Activated CD4-positive, alpha-beta T cell treated with anti-CD3 and anti-CD28 coated beads, Interleukin-2, amount 50 U/mL, for 48 hours (primary cell): ENCODE data around the gene NHEJ1.

Experiments
- DNase-seq, 2 experiments: peaks; one replicate each; pipeline ENCODE4 v3.0.0-alpha.2; 2020

NHEJ1 gene

DNA sequence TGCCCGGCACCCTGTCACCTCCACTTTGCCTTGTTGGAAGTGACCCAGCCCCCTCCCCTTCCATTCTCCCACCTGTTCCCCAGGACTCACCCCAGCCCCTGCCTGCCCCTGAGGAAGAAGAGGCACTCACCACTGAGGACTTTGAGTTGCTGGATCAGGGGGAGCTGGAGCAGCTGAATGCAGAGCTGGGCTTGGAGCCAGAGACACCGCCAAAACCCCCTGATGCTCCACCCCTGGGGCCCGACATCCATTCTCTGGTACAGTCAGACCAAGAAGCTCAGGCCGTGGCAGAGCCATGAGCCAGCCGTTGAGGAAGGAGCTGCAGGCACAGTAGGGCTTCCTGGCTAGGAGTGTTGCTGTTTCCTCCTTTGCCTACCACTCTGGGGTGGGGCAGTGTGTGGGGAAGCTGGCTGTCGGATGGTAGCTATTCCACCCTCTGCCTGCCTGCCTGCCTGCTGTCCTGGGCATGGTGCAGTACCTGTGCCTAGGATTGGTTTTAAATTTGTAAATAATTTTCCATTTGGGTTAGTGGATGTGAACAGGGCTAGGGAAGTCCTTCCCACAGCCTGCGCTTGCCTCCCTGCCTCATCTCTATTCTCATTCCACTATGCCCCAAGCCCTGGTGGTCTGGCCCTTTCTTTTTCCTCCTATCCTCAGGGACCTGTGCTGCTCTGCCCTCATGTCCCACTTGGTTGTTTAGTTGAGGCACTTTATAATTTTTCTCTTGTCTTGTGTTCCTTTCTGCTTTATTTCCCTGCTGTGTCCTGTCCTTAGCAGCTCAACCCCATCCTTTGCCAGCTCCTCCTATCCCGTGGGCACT lies 21.9 kb upstream of the NHEJ1 start:
- DNase-seq, result no peak

DNA sequence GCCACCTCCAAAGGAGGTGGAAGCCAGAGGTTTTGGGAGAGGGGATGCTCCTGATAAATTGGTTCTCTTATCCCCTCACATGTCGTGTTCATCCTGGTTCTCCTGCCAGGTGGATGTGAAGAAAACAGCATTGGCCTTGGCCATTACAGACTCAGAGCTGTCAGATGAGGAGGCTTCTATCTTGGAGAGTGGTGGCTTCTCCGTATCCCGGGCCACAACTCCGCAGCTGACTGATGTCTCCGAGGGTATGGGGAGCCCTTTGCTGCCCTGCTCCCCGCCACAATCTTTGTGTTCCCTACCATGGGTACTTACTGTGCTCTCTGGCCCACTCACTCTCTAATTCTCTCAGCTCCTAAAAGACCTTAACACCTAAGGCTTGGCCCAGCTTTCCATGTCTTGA lies 20.9 kb upstream of the NHEJ1 start:
- DNase-seq, result no peak

DNA sequence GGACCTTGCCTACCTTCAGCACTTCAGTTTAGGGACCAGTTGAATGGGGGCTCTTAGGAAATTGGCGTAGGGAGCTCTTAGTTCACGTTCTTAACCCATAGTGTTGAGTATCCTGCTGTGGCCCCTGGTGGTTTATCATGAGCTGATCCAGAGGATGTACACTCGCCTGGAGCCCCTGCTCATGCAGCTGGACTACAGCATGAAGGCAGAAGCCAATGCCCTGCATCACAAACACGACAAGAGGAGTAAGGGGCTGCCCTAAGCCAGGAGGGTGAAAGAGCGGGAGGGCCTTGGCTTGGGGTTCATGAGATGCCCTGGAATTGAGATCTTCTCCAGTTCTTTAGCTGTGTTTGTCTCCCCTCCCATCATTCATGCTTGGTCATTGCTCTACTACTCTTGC lies 20.3 kb upstream of the NHEJ1 start:
- no peak for DNase-seq

DNA sequence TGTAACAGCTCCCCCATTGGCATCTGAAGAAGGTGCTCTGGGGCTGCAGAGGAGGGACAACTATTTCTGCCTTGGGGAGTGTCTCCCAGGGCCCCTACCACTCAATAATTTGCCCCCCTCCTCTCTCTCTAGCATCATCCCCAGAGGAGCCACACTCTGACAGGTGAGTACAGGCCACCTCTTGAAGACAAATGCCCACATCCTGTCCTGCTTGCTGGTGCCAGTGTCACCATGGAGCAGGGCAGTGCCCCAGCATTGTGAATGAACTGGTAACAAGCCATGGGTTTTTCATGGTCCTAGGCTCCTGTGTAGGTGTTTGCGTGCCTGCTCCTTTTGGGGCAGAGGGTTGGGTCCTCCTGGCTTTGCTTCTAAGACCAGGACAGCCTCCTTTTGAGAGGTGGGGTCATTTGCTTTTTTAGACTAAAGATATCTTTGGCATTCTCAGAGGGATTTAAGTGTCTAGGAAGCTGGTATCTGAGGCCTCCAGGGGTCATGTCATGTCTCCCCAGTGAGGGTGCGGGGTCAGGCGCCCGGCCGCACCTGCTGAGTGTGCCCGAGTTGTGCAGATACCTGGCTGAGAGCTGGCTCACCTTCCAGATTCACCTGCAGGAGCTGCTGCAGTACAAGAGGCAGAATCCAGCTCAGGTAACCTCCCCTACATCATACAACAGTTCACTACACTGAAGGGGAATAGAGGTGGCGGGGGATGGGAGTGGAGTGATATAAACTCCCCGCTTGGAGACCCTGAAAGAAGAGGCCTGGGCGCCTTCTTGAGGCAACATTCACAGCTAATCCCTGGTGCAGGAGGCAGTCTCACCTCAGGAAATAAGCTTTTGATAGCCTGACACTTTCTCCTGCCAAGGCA lies 19.2 kb upstream of the NHEJ1 start:
- DNase-seq, result no peak

DNA sequence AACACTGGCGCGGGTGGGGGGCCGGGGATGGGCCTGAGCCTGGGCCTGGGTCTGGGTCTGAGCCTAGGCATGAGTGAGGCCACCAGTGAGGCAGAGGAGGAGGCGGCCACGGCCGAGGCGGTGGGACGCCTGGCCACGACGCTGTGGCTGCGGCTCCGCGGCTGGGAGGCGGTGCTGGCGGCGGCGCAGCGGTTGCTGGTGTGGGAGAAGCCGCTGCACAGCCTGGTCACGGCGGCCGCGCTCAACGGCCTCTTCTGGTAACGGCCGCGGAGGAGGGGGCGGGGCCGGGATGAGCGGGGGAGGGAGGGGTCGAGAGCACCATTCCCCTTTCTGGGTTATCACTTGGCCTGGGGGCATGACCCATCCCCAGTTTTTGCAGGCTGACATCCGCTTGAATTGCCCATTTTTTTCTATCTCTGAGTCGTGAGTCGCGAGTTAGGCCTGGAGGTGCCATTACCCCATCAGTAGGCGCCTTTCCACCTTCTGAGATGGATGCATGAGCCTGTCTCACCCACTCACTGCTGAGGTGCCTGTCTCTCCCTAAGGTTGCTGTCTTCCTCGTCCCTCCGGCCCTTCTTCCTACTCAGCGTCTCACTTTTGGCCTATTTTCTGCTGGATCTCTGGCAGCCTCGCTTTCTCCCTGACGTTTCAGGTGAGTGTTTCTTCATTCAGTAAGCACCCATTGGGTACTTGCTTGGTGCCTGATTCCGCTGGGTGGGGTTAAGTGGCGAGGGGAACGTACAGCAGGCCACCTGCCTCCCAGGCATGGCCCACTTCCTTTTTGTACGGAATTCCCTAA lies 18.0 kb upstream of the NHEJ1 start:
- peak; percentile 54 to 60 for DNase-seq

DNA sequence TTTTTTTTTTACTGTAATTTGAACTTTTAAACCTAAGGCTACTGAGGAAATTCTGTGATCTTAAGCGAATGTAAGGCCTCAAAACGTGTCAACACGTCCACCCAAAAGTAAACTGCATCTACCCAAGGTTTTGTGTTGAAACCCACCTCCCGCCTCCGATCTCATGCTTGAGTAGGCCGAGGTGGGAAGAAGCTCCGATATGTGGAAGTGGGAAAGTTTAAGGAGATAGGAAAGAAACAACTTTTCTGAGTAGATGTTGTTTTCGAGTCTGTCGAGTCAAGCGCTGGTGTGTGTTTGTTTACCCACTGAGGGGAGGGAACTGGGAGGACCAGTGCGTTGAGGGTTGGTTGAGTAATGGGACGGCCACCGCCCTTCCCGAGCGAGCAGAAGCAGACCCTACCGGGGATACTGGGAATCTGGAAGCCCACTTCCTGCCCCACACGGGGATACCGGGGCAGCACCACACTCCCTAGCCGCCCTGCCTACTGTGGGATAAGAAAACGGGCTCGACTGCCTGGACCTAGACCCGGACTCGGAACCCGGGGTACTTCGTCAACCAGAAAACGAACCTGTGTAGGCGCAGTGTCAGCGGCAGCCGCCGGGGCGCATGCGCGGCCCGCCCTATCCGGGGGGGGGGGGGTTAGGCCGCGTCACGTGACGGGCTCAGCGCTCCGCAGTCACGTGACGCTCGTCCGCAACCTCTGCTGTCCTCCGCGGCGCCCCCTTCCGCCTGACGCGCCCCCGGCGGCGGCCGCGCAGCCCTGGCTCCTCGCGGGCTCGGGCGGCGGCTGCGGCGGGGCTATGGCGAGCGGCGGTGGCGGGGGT lies 17.1 kb upstream of the NHEJ1 start, which contains the start of gene RETREG2:
Gene RETREG2 (plus strand): TSS at position 724 of the 825 bp plus-strand sequence. CDS start 78 bp downstream, at position 802.
- peak; percentile 66 to 76 for DNase-seq

DNA sequence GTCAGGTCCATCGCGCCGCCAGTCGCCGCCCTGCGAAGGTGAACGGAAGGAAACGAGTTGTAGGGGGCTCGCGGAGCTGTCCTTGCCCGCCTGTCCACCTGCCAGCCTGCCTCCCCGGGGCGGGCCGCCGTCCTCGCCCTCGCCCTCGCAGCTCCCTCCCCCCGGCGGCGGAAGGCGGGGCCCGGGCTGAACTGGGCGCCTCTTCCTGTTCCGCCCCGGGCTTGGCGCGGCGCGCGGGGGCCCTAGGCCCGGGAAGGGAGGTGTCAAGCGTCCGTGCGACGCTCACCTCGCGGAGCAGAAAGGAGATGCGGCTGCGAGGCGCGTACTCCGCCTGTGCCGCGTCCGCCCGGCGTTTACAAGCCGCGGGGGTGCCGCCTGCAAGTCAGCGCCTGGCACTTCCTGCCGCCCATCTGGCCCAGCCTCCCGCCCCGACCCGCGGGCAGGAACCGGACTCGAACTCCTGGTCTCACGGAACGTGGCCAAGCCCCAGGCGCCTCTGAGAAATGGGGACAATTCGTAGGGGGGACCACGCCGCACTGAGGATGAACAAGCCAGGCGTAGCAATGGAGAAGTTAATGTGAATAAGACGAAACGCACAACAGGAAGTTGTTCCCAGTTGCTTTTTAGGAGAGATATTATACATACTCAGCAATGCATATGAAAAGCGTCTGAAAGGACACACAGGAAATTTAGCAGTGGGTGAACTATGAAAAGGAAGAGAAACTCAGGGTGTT lies 16.4 kb upstream of the NHEJ1 start, which contains the start of gene CNPPD1:
Gene CNPPD1 (minus strand): TSS at position 108 of the 734 bp plus-strand sequence. CDS start 97 bp downstream, at position 11.
- DNase-seq, result peak; percentile 86 to 87

DNA sequence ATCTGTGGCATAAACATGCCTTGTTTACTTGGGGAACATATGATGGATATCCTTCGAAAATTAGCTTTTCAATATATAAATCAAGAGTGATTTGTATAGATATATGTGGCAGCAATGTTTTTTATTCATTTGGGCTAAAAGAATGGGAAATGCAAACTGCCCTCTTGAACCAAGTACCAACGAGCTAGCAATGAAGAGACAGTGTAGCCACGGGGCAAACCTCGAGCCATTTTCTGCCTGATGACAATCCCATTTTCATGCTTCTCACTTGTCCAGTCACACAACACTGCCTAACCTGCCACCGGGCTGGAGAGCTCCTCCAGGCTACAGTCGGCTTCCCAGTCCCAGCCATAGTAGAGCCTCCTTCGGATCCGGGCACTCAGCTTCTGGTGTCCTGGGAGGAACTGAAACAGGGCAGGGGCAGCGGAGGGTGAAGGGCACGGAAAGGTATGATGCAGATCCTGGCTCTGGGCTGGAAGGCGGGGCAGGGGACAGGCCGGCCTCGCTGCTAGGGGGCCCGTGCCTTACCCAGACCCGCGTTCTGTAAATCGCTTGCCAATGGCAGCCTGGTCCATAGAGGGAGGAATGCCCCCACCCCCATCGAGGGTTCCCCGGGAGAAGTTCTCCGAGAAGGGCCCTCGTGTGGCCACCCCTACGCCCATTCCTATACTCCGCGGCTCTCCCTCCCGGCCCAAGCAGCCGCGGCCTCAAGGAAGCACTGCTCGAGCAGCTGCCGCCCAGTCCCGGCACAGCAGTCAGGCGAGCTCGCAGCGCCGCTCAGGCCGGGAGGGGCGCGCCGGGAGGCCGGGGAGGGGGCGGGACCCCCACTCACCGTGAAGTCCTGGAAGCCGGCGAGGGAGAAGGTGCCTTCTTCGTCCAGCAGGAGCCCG lies 15.6 kb upstream of the NHEJ1 start:
- DNase-seq, result peak; percentile 42 to 55

DNA sequence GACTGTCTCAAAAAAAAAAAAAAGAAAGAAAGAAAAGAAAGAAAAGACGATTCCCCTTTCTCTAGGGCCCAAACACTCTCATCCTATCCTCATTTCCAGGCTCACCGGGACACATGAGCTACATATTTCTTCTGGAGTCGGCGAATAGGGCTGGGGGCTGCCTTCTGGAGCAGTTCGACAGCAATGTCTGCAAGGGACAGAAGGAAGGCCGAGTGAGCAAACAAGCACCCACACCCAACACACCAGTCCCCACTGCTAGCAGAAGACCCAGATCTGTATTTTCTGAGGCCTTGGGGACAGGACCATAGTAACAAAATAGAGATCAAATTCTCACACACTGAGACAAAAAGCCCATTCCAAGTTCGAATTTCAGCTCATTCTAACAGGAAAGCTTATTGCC lies 14.9 kb upstream of the NHEJ1 start:
- DNase-seq, result no peak

DNA sequence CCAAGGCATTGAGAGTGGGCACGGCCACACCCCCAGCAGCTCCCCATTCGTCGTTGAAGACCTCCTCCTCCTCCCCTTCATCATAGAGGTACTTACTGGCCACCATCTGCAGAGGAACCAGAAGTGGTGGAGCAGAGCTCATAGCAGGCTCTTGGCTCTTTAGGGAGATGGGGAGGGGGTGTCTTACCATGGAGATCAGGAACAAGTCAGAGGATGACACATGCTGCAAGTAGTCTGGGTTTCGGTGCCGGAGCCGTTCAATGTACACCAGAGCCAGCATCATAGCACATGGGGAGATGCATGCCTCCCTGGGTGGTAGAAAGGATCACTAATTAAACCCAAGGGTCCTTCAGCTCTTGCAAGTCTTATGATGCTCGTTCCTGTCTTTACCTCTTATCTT lies 14.2 kb upstream of the NHEJ1 start:
- no peak for DNase-seq

DNA sequence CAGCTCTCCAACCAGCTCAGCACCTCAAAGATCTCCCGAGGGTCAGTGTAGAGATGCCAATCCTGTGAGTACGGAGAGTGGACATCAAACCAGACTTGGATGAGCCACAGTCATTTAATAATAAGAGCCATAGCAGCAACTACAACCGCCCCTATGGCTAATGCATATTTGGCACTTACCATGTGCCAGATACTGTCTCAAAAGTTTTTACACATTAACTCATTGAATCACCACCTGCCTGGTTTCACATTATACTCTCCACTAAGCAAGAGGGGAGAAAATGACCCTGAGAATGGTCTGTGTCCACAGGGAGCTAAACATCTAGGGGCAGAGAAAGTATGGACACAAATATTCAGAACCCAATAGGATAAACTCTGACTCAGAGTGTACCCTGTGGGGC lies 13.5 kb upstream of the NHEJ1 start:
- no peak for DNase-seq

DNA sequence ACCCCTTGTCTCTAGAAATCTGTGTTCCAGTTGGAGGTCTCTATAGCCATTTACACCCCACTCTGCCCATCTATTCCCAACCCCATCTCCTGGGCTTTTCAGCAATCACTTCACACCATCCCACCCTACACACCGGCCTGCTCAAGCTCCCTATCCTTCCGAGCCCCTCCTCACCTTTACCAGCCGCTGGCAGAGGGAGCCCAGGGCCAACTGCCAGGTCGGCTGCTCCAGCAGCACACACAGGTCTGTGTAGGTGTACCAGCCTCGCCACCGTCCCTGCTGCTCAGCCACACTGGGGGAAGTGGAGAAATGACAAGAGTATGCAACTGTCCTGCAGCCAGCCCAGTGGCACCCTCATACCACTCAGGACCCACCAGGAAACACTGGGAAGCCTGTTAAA lies 12.6 kb upstream of the NHEJ1 start:
- no peak for DNase-seq

DNA sequence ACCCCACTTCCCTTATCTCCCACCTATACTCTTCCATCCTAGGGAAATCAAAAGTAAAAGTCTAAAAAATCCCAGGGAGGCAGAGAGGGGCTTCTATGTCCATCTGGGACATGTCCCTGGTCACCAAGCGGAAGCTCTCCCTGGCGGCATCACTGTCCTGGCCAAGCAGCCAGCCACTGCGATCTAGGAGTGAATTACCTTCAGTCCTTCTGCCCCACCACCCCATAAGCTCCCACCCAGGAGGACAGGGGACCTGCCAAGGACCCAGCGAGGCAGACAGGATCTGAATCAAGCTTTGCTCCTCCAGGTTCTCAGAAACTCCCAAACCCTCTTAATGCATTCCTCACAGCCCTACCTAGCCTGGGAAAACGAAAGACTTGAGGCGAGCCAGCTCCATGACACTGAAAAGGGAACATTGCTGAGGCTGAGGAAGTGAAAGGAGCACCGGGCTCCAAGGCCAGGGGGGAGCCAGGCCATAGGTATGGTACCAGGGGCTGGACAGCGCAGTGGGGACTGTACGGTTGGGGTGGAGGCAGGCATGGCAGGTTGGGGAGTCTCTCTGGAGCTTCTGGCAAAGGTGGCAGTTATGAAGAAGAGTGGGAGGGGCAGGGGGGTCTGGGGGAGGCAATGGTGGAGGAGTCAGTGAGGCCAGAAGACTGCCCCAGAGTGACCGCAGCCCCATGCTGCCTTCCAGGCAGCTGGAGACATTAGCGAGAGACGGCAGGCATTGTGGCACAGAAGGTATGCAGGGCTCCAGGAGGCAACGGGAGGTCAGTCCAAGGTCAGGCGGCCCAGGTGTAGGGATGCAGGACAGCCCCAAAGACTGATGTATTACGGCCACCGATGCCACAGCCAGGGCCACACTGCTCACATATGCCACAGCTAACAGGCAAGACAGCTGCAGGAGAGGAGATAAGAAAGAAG lies 11.9 kb upstream of the NHEJ1 start:
- no peak for DNase-seq

DNA sequence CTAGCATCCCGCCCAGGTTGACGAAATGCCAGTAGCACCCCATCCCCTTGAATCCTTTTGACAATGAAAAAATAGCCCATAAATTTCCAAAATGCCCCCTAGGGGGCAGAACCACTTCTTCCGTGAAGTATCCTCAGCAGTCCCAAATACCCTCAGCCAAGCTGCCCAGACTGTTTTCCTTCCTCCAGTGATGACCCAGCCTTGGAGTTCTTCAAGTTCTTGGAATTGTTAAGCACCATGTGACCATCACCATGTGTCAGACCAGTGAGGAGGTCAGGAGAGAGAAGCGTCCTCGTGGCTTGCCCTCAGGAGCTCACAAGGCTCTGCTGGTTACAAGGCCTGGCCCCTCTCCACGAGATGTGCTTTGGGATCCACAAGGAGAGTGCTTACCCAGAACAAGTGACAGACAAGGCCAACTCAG lies 10.6 kb upstream of the NHEJ1 start:
- peak; percentile 13 to 36 for DNase-seq

DNA sequence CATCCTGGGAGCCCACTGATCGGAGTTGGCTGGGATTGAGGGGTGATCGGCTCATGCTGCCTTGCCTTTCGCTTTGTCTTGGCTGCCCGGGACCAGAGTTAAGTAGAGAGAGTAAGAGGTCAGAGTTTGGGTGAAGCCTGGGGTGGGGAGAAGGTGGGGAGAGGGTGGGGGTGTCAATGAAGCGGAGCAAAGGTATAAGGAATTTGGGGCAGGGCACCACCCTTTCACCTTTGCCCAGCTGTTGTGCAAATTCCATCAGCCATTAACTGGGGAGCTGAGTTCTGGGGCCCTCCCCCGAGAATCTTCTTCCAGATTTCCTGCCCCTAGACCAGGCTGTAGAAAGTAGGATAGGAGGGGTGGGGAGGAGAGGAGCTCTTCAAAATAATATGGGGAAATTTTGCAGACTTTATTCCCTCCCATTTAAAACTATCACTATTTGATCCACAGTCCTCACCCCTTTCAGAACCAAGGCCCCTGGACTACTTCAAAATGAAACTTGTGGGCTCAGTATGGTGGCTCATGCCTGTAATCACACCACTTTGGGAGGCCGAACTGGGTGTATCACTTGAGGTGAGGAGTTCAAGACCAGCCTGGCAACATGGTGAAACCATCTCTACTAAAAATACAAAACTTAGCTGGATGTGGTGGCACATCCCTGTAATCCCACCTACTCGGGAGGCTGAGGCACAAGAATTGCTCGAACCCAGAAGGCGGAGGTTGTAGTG lies 9.5 kb upstream of the NHEJ1 start, which contains the start of gene SLC23A3:
Gene SLC23A3 (minus strand): TSS at position 100 of the 725 bp plus-strand sequence. CDS start 45 bp downstream, at position 55.
- peak in 1 of 2 experiments; percentile 37 for DNase-seq

DNA sequence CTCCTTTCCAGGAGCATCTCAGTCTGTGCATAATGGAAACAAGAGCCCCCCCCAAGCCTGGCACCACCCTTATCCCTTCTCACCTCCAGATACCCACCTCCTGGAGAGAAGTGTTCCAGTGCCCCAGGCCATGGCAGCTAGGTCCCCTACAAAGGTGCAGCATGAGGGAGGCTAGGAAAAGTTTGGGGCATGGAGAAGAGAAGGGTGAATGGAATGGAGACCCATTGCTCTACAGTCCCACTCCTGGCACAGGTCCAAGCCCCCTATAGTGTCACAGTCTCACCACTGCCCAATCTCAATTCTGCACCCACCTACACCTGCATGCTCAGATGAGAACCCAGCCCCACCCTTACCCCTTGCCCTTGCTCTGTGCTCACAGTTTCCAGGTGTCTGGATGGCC lies 8.3 kb upstream of the NHEJ1 start:
- no peak for DNase-seq

DNA sequence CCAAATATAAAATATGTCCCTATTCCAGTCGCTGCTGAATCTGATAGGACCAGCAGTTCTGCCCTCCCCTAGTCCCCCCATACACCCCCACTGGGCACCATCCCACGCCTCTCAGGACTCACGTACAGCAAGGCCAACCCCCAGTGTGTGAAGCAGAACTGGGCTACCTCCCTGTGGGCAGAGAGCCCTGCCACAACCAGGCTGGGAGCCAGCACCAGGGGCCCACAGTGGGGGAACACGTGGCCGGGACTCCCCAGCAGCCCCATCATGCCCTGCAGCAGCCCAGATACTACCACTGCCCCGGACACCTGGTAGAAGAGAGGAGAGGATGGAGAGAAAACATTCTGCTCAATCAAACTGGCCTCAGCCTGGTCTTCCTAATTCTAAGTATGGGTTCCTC lies 7.9 kb upstream of the NHEJ1 start:
- no peak for DNase-seq

DNA sequence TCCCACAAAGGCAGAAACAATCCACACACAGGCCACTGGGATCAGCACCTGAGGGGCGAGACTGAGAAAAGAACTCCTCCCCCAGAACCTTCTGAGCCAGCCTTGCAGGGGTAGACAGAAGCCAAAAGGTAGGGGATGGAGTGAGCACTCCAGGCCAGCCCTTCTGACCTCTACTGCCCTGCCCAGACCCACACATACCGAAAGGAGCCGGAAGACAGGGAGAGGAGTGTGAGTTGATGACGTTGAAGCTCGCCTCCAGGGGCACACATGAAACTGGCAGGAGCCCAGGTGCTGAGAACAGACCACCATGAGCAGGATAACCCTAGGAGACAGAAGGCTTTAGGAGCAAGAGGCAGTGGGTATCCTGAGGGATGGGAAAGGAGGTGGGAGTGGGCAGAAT lies 7.4 kb upstream of the NHEJ1 start:
- DNase-seq, result no peak
